GM18868 (cell line): ENCODE results near the gene ATL1.
"Not testable (repeated sequence)": the region's sequence is repeated elsewhere in the genome, so short reads cannot be mapped to it uniquely, and the experiment has no call there.

Source experiments
- ATAC-seq: cut with Tn5 transposase; IDR thresholded peaks from one replicate; pipeline ENCODE4 v1.9.1; 2021; ENCODE audit warnings: mild to moderate bottlenecking, moderate library complexity; ENCODE audit not compliant: unreplicated experiment

The ATL1 gene

DNA sequence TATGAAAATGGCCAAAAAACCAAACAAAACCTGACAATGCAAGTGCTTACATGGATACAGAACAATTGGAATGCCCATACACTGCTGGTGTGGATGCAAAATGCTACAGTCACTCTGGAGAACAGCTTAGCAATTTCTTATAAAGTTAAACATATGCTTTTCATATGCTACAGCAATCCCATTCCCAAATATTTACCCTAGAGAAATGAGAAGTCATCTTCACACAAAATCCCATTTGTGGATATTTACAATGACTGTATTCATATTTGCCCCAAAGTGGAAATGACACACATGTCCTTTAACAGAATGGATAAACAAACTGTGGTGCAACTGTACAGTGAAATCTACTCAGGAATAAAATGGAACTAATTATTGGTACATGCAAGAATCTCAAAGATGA lies 87.8 kb downstream of the ATL1 start:
- ATAC-seq = peak; percentile 6

DNA sequence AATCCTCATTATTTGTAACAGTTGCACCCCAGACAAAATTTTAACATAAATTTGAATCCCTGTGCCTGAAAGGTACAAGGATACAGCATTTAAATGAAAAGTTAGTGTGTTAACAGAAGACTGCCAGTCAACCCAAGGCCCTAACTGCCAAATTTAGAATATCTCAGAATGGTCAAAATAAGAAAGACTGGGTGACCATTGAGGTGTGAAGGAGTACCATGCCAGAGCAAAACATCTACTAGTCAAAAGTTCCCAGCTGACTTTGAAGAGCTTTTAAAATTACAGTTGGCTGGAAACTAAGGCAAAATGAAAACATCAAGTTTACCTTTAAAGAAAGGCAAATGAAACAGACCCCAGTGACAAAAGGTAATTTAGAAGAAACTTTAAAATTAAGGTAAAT lies 89.7 kb downstream of the ATL1 start:
- peak; percentile 71 for ATAC-seq

DNA sequence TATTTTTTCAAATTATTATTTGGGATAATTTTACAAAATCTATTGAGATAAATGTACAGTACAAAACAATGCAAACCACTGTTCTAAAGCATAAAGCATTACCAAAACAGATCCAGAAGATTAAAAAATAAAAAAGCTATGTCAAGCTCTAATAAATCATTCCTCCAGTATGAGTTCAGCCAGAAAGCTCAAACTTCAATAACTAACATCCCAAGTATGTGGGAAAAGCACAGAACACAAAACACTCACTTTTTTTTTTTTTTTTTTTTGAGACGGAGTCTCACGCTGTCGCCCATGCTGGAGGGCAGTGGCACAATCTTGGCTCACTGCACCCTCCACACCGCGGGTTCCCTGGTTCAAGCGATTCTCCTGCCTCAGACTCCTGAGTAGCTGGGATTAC lies 96.8 kb downstream of the ATL1 start:
- no peak for ATAC-seq

DNA sequence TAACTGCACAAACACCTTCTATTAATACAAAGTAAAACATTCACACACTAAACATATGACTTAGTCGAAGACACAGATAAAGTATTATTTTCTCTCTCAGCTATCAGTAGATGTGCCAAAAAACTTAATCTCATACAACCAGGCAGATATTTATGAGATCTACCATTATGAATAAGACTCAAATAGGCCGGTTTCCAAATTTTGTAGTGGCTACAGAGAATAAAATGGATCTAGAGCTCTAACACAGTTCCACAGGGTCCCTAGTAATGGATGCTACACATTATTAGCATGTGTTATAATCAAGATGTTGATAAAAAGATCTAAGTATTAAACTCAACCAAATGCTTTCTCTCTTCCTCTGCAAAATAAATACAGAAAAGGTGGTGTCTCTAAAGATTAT lies 97.8 kb downstream of the ATL1 start:
- ATAC-seq = no peak

DNA sequence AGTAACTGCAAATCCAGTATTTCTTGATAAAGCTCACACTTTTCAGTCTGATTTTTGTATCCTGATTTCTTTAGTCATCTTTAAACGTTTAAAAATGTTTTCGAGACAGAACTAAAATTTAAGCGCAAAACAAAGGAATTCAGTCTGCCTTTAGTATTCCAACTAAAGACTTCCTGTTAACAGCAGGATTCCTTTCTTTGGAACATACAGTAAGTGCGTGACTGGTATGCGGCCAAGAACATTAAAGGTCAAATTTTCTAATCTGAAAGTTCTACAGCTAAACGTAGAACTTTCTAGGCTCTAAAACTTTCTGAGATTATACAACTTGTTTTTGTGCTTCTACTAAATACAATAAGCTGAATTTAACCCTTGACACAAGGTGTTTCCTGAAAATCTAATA lies 98.3 kb downstream of the ATL1 start:
- no peak for ATAC-seq

DNA sequence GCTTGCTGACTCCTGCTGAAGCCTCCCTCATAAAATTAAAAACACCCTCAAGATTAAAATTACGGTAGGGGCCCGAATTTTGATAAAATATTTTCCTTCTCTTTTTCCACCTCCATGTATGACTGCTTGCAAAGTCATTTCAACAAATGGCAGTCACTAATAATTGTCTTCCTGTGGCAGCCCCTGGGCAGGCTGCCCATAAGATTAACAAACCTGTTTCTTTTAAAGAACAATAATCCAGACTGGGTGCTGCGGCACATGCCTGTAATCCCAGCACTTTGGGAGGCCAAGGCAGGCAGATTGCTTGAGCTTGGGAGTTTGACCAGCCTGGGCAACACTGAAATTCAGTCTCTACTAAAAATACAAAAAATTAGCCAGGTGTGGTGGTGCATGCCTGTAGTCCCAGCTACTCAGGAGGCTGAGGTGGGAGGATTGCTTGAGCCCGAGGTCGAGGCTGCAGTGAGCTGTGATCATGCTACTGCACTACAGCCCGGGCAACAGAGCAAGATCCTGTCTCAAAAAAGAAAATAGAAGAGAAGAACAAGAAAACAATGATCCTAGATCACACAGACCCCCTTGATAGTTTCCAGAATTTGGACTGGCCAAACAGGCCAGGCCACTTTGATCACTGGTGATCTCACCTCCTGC lies 99.5 kb downstream of the ATL1 start:
- ATAC-seq = no peak

DNA sequence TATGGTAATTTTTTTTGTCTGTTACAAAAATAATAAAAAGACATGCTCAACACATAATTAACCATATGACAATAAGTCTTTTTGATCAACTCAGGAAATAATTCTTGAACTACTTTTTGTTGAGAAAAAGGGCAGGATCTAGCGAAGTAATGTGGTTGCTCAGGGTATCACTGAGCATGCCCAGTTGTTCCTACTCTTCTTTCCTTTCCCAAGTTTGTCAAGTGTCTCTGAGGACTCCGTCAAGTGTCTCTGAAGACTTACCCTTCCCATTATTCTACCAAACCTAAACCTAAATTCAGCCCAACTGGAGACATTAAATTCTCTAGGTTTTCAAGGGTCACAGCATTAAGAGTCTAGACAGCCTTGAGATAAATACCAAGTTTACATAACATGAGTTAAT lies 104.6 kb downstream of the ATL1 start:
- not testable (repeated sequence) for ATAC-seq

DNA sequence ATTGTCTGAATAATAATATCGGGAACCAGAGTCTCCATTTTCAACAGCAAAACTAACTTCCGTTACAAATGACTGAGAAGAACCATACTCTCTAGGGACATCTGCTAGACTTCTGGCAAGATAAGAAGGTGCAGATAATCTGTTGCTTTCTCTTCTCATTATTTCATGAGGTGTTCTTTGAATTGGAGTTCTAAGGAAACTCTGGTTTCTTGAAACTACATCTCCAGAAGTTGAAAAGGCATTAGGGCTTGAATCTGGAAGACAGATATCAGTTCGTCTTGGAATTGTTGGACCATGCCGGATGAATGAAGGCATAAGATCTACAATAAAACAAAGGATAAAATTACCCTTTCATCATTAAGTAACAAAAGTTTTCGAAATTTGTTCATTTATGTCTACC lies 105.4 kb downstream of the ATL1 start:
- not testable (repeated sequence) for ATAC-seq

DNA sequence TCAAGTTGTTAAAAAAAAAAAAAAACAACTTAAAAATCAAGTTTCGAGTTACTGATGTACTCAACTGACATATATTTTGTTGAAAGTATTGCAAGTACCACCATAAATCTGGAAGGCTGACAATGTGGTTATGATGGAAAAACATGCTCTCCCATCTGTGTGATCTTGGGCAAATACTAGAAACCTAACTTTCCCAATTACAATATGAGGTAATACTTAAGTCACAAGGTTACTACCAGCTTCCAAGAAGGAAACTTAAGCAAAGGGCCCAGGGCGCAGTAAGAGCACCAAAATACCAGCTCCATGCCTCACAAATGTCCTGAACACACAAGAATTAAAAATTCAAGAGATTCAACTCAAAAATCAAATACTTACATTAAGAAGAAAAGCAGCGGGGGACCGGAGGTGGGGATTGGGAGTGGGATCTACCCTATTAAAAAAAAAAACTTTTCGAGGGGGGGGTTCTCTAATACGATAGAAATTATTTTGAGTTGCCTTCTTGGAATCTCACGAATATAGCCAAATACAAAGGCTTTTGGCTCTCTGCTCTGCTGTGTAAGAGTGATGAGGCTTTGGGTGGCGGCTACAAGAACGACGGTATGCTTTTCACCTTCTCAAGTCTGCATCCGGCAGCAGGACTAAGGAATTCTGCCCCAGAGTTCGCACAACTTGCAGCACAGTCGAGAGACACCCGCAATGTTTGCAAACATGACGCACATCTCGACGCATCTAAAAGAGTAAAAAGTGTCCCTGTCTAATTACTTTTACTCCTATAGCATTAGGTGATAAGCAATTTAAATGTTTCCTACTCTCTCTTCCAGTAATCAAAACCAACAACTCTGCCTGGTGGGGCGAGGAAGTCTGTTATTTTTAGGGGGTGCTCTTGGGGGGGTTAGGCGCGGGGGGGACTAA lies 107.1 kb downstream of the ATL1 start:
- ATAC-seq = no peak

DNA sequence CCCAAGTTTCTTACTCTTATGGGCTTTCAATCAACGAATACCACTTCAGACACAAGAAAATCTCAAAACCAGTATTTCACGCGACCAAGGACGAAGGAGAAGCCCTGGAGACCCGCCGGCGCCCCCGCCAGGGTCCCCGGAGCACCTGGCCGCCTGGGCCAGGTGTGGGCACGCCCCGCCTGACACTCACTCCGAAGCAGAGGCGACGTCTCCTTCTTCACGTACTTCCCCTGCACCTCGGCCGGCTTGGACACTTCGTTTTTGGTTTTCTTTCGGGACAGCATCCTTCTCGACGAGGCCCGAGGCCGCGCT lies 107.7 kb downstream of the ATL1 start:
- ATAC-seq = peak; percentile 52

DNA sequence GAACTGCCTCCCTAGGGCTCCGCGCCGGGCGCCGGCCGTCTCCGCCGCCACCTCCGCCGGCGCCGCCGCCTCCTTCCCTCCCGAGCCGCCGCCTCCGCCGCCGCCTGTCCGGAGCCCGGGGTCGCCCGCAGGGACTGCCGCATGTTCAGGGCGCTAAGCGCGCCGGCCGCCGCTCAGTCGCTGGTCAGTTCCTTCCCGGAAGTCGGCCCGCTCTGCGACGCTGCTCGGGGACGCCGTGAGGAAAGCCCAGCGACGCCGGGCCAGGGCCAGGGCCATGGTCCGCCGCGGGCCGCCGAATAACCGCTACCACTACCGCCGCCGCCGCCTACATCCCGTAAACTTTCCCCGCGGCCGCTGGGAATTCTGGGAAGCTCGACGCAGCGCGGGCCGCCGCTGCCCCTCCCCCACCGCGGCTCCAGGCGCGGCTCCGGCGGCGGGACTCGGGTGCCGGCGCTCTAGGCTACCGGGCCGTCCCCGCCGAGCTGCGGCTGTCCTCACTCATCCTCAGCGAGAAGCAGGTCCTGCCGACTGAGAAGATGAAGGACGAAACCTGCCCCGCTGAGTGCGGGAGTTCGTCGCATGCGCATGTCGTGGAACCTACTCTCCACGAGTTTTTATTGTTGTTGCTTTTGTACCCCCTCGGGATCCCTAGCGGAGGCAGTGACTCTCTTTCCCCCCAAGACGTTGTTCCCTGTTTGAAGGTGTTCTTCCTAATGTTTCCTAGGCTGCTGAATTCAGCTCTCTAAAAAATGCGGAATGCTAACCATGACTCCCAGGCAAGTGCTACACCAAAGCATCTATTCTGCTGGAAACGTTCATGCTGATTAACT lies 108.3 kb downstream of the ATL1 start, which contains the start of gene SAV1:
Gene SAV1 (minus strand): TSS at position 311 of the 830 bp plus-strand sequence. CDS start 339 bp downstream, outside the sequence.
- ATAC-seq = peak; percentile 55

DNA sequence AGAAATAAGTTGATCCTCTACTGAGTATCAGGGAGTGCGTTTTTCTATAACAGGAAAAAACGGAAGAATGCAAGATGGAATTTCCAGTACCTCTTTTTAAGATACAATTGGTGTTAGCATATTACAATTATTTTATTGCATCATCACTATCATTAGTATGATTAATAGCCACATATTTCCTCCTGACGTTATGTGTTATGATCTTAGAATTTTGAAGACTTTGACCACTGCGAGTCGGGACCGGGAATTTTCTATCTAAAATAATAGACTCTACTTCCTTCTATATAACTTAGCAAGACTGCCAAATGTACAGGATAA lies 108.8 kb downstream of the ATL1 start:
- ATAC-seq = no peak

DNA sequence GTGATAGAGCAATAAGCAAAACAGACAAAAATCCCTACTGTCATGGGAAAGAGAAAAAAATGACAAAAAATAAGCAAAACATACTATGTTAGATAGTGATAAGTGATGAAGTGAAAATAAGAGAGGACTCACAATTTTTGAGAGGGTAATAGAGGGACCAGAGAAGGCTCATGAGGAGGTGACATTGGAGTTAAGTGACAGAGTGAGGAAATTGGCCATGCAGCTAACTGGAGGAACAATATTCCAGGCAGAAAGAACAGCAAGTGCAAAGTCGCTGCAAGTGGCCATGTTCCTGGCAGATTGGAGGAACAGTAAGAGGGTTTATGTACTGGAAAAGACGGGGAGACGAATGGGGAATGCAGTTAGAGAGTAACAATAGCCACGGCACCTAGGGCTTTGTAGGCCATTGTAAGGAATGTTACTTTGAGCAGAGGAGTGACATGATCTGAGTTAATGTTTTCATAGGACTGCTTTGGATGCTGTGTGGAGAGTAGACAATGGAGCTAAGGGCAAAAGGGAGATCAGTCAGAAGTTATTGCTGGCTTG lies 109.6 kb downstream of the ATL1 start:
- ATAC-seq = no peak

DNA sequence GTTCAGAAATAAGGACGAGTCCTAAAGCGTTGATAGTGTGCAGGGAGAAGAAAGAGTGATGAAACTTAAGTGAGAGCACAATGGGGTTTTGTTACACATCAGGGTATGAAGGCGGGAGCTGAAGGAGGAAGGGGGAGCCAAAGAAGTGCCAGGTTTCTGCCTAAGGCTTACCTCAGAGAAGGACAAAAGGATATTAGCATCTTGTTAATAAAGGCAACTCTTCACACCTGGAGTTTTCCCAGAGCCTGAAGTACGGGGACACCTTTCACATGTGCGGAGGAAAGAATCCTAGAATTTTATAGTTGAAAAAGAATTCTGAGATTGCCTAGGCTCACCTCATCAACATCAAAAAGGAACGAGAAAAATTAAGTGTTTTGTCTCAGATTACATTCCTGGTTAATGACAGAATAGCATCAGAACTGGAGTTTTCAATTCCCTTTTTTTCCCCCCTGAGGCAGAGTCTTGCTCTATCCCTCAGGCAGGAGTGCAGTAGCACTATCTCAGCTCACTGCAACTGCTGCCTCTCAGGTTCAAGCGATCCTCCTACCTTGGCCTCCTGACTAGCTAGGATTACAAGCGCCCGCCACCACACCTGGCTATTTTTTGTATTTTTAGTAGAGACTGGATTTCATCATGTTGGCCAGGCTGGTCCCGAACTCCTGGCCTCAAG lies 110.4 kb downstream of the ATL1 start:
- ATAC-seq = no peak

DNA sequence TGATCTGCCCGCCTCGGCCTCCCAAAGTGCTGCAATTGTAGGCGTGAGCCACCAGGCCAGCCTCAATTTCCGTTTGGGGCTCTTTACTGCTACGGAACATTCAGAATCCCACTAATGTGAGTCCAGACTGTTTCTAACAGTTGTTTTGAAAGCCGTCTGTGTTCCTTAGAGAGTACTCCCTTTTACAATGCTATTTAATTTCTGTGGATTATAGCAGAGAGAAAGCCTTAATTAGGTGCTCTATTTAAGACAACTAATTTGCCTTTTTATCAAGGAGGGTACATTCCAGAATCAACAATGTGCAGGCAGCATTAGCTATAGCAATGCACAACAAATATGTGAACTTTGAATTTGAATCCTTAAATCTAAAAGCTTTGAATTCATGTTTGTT lies 110.9 kb downstream of the ATL1 start:
- no peak for ATAC-seq

DNA sequence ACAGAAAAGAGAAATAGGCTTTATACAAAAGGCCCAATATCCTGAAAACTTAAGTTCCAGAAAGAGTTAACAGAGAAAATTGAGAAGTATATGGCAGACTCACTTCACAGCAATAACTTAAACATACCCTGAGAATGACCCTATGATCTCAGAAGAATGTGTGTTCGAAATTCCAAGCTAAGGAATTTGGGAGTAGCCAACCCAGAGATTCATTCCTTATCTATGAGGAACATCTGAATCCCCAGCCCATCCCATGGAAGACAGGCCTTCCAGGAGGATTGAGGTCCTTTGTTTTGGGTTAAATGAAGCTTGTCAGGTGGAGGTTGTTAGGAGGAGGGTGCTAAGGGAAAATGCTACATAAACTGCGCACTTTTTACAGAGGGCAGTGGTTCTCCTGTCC lies 115.7 kb downstream of the ATL1 start:
- no peak for ATAC-seq

DNA sequence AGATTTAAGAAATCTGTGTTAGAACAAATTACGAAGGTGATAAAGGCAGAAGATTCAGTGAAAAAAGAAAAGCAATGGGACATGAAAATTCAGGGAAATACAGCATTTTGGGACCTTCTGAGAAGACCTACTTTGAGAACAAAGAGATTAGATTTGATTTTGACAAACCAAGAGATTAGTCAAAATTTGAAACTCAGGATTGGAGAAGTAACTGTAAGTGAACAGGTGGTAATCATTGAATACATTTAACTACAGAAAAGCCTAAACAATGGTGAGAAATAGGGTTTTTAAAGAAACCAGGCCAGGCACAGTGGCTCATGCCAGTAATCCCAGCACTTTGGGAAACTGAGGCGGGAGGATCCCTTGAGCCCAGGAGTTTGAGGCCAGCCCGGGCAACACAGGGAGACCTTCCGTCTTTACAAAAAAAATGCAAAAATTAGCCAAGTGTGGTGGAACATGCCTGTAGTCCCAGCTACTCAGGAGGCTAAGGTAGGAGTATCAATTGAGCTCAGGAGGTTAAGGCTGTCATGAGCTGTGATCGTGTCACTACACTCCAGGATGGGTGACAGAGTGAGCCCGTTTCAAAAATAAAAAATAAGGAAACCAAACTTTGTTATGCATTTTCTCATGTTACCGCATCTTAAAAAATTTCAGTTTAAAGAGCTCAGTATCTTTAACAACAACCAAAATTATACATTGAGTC lies 117.0 kb downstream of the ATL1 start:
- ATAC-seq = peak; percentile 53

DNA sequence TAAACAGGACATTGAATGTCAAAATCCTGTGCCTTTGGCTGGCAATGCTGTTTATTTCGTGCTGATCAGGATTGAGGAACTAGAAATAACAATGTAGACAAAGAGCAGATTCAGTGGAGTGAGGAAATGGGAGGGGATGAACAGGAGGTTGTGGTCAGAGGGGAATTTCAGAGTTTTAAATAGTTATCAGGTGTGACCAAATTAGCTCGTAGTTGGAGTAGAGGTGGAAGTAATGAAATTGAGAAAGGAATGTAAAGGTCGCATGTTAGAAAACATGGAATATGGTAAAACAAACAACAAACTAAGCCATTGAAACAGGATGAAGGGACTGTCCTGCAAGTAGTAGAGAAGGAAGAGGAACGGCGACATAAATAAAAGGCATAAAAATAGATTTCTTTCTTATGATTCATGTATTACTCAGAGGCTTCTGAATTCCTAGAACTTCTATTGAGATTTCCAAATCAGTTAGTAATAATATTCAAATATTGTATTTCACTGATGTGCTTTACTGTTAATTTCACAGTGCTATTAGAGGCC lies 117.7 kb downstream of the ATL1 start:
- ATAC-seq = peak; percentile 82

DNA sequence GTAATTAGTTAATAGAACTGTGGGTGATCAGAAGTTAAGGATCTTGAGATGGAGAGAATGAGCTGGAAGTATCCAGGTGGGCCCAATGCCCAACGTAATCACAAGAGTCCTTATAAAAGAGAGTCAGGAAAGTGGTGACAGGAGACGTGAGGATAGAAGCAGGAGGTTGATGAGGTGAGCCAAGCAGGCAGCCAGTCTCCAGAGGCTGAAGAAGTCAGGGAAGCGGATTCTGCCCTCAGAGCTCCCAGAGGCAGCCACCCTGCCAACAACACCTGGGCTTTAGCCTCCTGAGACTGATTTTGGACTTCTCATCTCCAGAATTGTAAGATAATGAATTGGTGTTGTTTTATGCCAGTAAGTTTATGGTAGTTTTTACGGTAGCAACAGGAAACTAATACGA lies 118.2 kb downstream of the ATL1 start:
- no peak for ATAC-seq

DNA sequence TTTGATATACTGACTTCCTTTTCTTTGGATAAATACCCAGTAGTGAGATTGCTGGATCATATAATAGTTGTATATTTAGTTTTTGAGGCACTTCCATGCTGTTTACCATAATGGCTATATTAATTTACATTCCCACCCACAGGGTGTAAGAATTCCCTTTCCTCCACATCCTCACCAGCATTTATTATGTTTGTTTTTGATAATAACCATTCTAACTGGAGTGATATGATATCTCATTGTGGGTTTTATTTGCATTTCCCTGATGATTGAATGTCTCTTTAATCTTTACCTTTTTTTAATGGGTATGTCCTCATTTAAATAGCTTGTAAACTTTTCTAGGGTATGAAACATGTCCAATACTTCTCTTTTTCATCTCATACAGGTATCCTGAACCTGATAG lies 119.7 kb downstream of the ATL1 start:
- no peak for ATAC-seq
